Stimulated activated CD4-positive, alpha-beta T cell treated with anti-CD3 and anti-CD28 coated beads, Interleukin-2, amount 100 ng/mL, for 4 hours (primary cell): ENCODE measurements around the gene TRIM65.
"Not testable (repeated sequence)": the region's sequence is repeated elsewhere in the genome, so short reads cannot be mapped to it uniquely, and the experiment has no call there.

Experiments used
- DNase-seq: peaks from one replicate; pipeline ENCODE4 v3.0.0-alpha.2; 2020; ENCODE audit warnings: low read depth

Gene TRIM65

DNA sequence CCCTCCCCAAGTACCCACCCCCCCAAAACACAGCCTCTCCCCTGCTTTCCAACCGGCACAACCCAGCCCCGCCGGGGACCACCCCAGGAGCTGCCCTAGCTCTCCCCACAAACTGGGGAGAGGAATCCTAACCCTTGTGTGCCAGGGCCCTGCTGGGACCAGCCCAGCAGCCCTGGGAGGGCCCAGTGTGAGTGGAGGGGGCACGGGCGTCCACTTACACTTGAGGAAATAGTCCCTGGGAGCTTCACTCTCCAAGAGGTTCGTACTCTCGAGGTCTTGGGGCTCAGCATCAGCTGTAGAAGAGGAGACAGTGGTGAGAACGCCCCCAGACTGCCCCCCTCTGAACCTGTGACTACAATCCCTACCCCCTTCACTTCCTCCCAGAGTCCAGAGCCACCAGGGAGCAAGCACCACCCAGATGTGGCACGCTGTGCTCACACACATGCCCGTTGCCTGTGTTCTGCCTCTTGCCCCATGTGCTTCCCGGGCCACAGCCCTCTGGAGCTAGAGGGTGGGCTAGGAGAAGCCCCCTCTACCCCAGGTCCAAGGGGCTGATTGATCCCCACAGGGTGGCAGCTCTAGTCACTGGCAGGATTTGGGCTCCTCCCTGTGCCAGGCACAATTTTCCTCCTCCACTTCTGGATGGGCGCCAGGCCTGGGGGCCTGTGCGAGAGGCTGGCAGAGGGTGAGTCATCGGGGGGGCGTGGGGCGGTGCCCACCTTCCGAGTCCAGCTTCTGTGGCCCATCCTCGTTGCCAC is 21.4 kb downstream of the TRIM65 start:
- no peak for DNase-seq

- DNase-seq, result no peak
These were observed 22.2 kb downstream of the TRIM65 start for GRCh38 chr17:75874323-75875181.

GRCh38 chr17:75873587-75874322 is 23.0 kb downstream of the TRIM65 start:
- DNase-seq, result no peak

GRCh38 chr17:75872434-75873351 is 24.1 kb downstream of the TRIM65 start:
- DNase-seq, result no peak

- DNase-seq, result not testable (repeated sequence)
These were observed 26.5 kb downstream of the TRIM65 start for GRCh38 chr17:75870228-75870627.

DNA sequence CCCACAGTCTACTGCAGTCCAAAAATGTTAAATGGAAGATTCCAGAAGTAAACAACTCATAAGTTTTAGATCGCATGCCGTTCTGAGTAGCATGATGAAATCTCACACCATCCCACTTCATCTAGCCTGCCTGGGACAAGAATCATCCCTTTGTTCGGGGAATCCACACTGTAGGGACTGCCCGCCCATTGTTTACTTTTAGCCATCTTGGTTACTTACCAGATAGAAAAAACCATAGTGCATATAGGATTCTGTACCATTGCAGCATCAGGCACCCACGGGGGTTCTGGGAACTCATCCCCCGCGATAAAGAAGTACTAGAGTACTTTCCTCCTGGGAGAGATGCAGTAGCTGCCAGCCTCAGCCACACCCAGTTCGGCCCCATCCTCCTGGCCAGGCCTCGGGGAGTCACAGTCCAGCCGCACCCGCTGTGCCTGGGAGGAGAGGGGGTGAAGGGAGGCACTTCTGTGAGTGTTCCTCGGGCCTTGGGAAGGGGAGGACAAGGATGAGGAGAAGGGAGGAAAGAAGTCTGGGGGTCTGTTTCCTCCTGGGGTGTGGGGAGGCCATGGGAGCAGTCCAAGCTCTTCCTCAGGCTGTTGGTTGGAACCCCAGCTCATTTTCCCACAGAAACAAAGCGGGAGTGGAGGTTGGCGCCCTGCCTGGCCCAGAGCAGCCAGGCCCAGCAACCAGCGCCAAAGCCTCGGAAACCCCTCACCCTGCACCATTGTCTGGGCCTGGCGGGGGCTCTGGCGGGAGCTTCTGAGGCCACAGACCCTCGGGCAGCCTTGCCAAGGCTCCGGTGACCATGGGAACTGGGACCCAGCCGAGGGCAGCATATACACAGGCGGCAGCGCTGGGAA is 27.2 kb downstream of the TRIM65 start:
- no peak for DNase-seq

GRCh38 chr17:75868730-75869281 is 27.9 kb downstream of the TRIM65 start:
- DNase-seq, result not testable (repeated sequence)

- DNase-seq, result not testable (repeated sequence)
These were observed 31.2 kb downstream of the TRIM65 start for GRCh38 chr17:75865404-75866188.

DNA sequence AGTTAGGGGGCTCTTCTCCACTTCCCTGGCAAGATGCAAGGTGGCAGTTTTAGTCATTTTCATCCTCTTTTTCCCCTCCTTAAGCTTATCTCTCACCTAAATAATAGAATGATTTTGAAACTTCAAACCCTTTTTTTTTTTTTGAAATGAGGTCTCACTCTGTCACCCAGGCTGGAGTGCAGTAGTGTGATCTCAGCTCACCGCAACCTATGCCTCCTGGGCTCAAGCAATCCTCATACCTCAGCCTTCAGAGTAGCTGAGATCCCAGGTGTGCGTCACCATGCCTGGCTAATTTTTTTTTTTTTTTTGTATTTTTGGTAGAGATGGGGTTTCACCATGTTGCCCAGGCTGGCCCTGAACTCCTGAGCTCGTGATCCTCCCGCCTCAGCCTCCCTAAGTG is 31.9 kb downstream of the TRIM65 start:
- DNase-seq, result not testable (repeated sequence)

DNA sequence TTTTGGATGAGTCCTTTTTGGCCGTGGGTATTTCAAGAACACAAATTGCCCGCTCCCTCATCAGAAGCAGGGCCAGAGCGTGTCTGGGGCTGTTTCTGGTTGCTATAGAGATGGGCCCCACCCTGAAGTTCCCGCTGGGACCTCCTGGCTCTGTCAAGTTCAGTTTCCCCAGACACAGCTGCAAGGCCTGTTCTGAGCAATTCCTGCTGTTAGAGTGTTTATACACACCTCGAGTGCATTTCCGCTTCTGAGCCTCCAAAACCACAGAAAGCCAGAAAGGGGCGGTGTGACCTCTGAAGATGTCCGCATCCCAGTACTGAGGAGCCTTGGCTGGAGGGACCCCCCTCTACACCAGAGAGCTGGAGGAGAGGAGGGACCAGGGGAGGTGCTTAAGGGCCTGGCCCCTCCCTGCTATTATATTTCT is 32.3 kb downstream of the TRIM65 start:
- no peak for DNase-seq

DNA sequence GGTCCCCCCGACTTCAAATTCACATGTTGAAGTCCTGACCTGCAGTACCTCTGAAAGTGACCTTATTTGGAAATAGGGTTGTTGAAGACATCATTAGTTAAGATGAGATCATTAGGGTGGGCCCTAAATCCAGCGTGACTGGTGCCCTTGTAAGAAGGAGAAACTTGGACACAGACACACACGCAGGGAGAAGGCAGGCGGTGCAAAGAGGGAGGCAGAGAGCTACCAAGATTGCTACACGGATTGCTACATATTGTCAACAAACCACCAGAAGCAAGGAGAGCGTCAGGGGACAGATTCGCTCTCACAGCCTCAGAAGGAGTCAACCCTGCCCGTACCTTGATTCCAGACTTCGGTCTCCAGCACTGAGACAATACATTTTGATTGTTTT is 34.8 kb downstream of the TRIM65 start:
- DNase-seq, result no peak

DNA sequence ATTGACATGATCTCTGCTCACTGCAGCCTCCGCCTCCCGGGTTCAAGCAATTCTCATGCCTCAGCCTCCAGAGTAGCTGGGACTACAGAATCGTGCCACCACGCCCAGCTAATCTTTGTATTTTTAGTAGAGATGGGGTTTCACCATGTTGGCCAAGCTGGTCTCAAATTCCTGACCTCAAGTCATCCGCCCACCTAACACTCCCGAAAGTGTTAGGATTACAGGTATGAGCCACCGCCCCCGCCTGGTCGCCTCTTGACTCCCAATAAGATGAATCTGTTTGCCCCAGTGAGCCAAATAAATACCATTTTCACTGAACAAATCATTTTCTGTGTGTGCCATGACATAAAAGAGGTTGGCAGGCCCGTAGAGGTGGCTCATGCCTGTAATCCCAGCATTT is 37.4 kb downstream of the TRIM65 start:
- DNase-seq, result not testable (repeated sequence)

- DNase-seq, result no peak
These were observed 40.5 kb downstream of the TRIM65 start for GRCh38 chr17:75856062-75856756.

DNA sequence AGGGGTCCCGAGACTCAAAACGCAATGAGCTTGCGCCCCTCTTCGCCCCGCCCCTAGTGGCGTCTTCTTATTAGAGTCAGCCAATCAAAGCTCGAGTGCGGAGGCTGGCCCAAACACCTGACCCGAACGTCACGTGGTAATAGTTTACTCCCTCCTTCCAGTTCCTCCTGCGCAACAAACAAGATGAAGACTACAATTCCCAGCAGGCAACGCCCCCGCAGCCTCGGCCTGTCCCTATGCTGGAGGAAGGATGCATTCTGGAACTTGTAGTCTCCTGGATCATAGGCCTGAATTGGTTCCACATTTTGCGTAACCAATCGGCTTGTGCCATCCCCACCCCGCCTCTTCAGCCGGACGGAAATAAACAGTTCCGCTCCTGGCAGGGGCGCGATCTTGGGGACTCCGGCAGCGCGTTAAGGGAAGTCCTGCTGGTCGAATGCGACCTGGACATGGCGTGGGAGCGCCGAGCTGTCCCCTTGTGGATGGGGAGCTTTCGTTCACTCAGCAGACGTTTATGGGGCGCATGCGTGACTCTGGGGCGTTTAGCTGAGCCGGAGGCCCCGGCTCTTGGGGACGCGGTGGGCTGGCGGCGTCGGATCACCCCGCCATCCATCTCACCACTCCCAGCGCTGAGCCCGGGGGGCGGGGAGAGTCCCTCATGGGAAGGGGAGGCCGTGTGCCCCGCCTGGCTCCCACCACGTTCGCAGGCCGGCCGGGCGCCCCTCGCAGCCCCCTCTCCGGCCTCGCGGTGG is 41.3 kb downstream of the TRIM65 start, which contains the start of gene WBP2:
Gene WBP2, minus strand, starts transcription at position 26 of the 752 bp plus-strand sequence. CDS start 38 bp downstream, outside the sequence.
- peak; percentile 98 for DNase-seq

DNA sequence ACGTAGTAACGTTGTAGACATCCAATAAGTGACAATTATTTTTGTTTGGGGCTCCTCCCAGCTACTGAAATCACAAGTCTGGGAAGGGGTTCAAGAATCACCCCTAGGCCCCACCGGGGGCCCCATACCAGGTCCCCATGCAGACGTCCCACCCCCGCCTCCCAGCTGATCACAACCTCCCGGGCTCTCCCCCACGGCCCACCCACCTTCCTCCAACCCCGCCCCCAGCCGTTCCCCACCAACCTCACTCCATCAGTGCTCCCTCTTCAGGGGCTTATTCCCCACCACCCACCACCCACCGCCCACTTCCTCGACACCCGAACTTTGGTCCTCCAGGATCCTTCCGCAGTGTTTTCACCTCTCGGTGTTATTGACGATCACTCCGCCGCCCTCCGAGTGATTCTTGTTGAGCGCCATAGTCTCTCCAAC is 41.9 kb downstream of the TRIM65 start:
- DNase-seq, result peak; percentile 58

DNA sequence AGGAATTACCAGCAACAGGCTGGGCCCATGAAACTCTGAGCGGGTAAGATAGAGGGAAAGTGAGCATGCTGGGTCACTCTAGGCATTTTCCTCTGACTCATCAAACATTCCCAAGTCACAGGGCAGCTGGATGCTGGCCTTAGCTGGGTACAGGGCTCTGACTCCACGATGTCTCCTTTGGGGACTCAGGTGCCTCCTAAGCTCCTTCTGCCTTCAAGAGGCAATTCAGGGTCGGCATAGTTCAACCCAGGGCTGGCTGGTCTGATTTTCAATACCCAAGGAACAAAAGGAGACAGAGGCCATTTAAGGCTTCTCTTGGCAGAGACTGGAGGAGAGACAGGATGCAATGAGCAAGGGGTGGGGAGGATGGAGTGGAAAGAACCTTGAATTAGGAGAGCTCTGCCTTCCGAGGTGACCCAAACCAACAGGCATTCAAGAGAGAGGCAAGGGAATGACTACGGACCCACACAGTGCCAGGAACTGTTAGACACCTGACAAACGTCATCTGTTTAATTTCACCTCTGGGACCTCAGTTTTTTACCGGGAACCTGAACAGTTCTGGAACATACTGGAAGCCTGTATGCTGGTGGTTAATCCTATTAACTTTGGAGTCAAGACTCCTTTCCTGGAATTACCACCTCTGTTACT is 42.5 kb downstream of the TRIM65 start:
- DNase-seq, result no peak

DNA sequence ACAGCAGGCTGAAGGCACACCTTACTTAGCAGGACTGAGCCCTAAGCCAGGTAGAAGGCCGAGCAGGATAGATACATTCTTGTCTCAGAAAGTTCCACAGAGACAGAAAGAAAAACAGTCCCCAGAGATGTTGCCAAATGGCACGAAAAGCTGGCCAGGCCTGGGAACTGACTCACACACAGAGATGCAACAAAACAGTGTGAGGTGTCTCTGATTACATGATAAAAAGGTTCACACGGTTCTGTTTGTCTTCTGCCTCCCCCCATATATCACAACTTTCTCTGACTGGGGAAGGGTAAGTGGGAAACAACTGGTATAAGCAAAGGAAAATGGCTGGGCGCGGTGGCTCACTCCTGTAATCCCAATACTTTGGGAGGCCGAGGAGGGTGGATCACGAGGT is 43.3 kb downstream of the TRIM65 start:
- DNase-seq, result no peak
